IMR-90 (cell line): ENCODE measurements around the gene LGALS9. TPM values are rescaled to one million over a fixed set of nuclear protein-coding genes. Genes with fewer than 3 reads are reported as not detected.

Experiments
- ATAC-seq: fragments of 200-7000 bp; cut with Tn5 transposase; 2 replicates; pipeline ENCODE4 v1.9.1; 2020; ENCODE audit warnings: low read depth, mild to moderate bottlenecking, moderate library complexity
- Bru-seq: library from RNA; stranded (reverse); fragments of 400-500 nt; gene quantifications from one replicate; lab custom pipeline; 2021; lab: Mats Ljungman, UMichigan
- BruChase-seq, 2 experiments: library from RNA; stranded (reverse); fragments of 400-500 nt; gene quantifications; one replicate each; lab custom pipeline; 2021; lab: Mats Ljungman, UMichigan
- BruUV-seq: library from RNA; stranded (reverse); fragments of 400-500 nt; replicated peaks from 2 replicates; lab custom pipeline; 2021; lab: Mats Ljungman, UMichigan
- CTCF ChIA-PET: fragments of 300-600 bp; formaldehyde crosslinking; extraction: SDS; loops from one replicate; lab custom pipeline; 2021; ENCODE audit warnings: antibody characterized with exemption; lab: Yijun Ruan, JAX
- POLR2A ChIA-PET: fragments of 300-600 bp; sonication (Branson Sonifier 250); formaldehyde crosslinking; loops from one replicate; lab custom pipeline; 2022; ENCODE audit warnings: antibody characterized with exemption; ENCODE audit not compliant: unreplicated experiment; lab: Charles Lee
- DNase-seq: peaks from one replicate; pipeline ENCODE4 v3.0.0; 2013
- H2AFZ ChIP-seq: replicated peaks from 2 replicates; pipeline ENCODE3; 2013; ENCODE audit warnings: low read length, mild to moderate bottlenecking; ENCODE audit not compliant: poor library complexity
- H2AK5ac ChIP-seq: 2 replicates; pipeline ENCODE4 v1.6.1; 2013; ENCODE audit warnings: low read depth, low read length, inconsistent platforms
- H2AK9ac ChIP-seq: replicated peaks from 2 replicates; pipeline ENCODE3; 2013; ENCODE audit warnings: mild to moderate bottlenecking, low read depth, low read length, moderate library complexity; ENCODE audit not compliant: poor library complexity
- H2BK120ac ChIP-seq: 2 replicates; pipeline ENCODE4 v1.6.1; 2013; ENCODE audit warnings: low read depth, low read length, inconsistent platforms
- H2BK15ac ChIP-seq: 3 replicates; pipeline ENCODE4 v1.6.1; 2013; ENCODE audit warnings: low read depth, low read length, inconsistent platforms
- H2BK20ac ChIP-seq: 2 replicates; pipeline ENCODE4 v1.6.1; 2013; ENCODE audit warnings: low read depth, mild to moderate bottlenecking, inconsistent platforms, low read length, moderate library complexity
- H2BK5ac ChIP-seq: 2 replicates; pipeline ENCODE4 v1.6.1; 2013; ENCODE audit warnings: mild to moderate bottlenecking, low read depth, low read length, inconsistent platforms; ENCODE audit not compliant: poor library complexity, severe bottlenecking
- H3K14ac ChIP-seq: replicated peaks from 2 replicates; pipeline ENCODE4 v1.6.1; 2013; ENCODE audit warnings: low read depth, low read length, inconsistent platforms
- H3K18ac ChIP-seq: 2 replicates; pipeline ENCODE4 v1.6.1; 2013; ENCODE audit warnings: low read depth, low read length, control low read depth
- H3K23ac ChIP-seq: 2 replicates; pipeline ENCODE4 v1.6.1; 2013; ENCODE audit warnings: low read depth, low read length, inconsistent platforms
- H3K27ac ChIP-seq: 2 replicates; pipeline ENCODE4 v1.5.1; 2013; ENCODE audit warnings: mild to moderate bottlenecking, control low read depth, low read length; ENCODE audit not compliant: insufficient read depth
- H3K27me3 ChIP-seq: 2 replicates; pipeline ENCODE4 v1.6.1; 2013; ENCODE audit warnings: low read length; ENCODE audit not compliant: control insufficient read depth, insufficient read depth
- H3K36me3 ChIP-seq: 2 replicates; pipeline ENCODE4 v1.6.1; 2013; ENCODE audit warnings: low read length, mixed read lengths; ENCODE audit not compliant: control insufficient read depth, insufficient read depth
- H3K4ac ChIP-seq: 2 replicates; pipeline ENCODE4 v1.6.1; 2013; ENCODE audit warnings: low read depth, low read length, inconsistent platforms
- H3K4me1 ChIP-seq: 2 replicates; pipeline ENCODE4 v1.6.1; 2013; ENCODE audit warnings: low read length, mixed read lengths; ENCODE audit not compliant: control insufficient read depth, insufficient read depth
- H3K4me2 ChIP-seq: 2 replicates; pipeline ENCODE4 v1.6.1; 2013; ENCODE audit warnings: low read depth, mild to moderate bottlenecking, control low read depth, low read length, moderate library complexity
- H3K4me3 ChIP-seq: 2 replicates; pipeline ENCODE4 v1.5.1; 2013; ENCODE audit warnings: low read depth, mild to moderate bottlenecking, control low read depth, low read length, moderate library complexity; ENCODE audit not compliant: insufficient read depth
- H3K56ac ChIP-seq: 2 replicates; pipeline ENCODE4 v1.6.1; 2013; ENCODE audit warnings: low read length, inconsistent platforms; ENCODE audit not compliant: insufficient read depth; ENCODE audit errors: extremely low read depth
- H3K79me1 ChIP-seq, 2 experiments: 2 replicates each; pipeline ENCODE4 v1.6.1; 2013; ENCODE audit warnings: low read length in 2 of 2, inconsistent platforms in 1 of 2, low read depth in 1 of 2
- H3K9ac ChIP-seq: 2 replicates; pipeline ENCODE4 v1.6.1; 2013; ENCODE audit warnings: low read depth, low read length, control low read depth
- H3K9me1 ChIP-seq: 2 replicates; pipeline ENCODE4 v1.6.1; 2013; ENCODE audit warnings: low read length, inconsistent platforms; ENCODE audit not compliant: insufficient read depth
- H3K9me3 ChIP-seq: 2 replicates; pipeline ENCODE4 v1.6.1; 2013; ENCODE audit warnings: low read length; ENCODE audit not compliant: control insufficient read depth, insufficient read depth
- H4K20me1 ChIP-seq: 2 replicates; pipeline ENCODE4 v1.6.1; 2013; ENCODE audit warnings: low read length, inconsistent platforms; ENCODE audit not compliant: insufficient read depth
- H4K5ac ChIP-seq: 2 replicates; pipeline ENCODE4 v1.6.1; 2013; ENCODE audit warnings: mild to moderate bottlenecking, low read depth, low read length, control low read depth
- H4K8ac ChIP-seq, 2 experiments: 2 replicates each; pipeline ENCODE4 v1.6.1; 2013; ENCODE audit warnings: low read depth in 2 of 2, low read length in 2 of 2, control low read depth in 1 of 2, inconsistent platforms in 1 of 2
- H4K91ac ChIP-seq: 2 replicates; pipeline ENCODE4 v1.6.1; 2013; ENCODE audit warnings: low read depth, low read length, inconsistent platforms; ENCODE audit not compliant: insufficient read depth
- BHLHE40 ChIP-seq: fragments of 150-350 bp; IDR thresholded peaks from 2 replicates; pipeline ENCODE4 v1.6.1; 2016; ENCODE audit warnings: mild to moderate bottlenecking, low read depth, low read length
- CHD1 ChIP-seq: IDR thresholded peaks from 2 replicates; pipeline ENCODE4 v1.6.1; 2012; ENCODE audit warnings: low read depth, low read length, improper control_type of control experiment
- FOS ChIP-seq: fragments of 150-350 bp; IDR thresholded peaks from 2 replicates; pipeline ENCODE4 v1.6.1; 2016; ENCODE audit warnings: low read depth, low read length
- MAZ ChIP-seq: IDR thresholded peaks from 2 replicates; pipeline ENCODE4 v1.6.1; 2012; ENCODE audit warnings: low read depth, mild to moderate bottlenecking, low read length, improper control_type of control experiment, moderate library complexity, borderline replicate concordance
- MXI1 ChIP-seq: IDR thresholded peaks from 2 replicates; pipeline ENCODE4 v1.6.1; 2012; ENCODE audit warnings: low read depth, mild to moderate bottlenecking, low read length, moderate library complexity, borderline replicate concordance
- NFE2L2 ChIP-seq: fragments of 150-350 bp; IDR thresholded peaks from 2 replicates; pipeline ENCODE4 v1.6.1; 2016; ENCODE audit warnings: low read depth, mild to moderate bottlenecking, low read length
- RAD21 ChIP-seq: IDR thresholded peaks from 2 replicates; pipeline ENCODE4 v1.6.1; 2012; ENCODE audit warnings: low read length, improper control_type of control experiment
- RCOR1 ChIP-seq: IDR thresholded peaks from 2 replicates; pipeline ENCODE4 v1.6.1; 2012; ENCODE audit warnings: mild to moderate bottlenecking, low read length, improper control_type of control experiment; ENCODE audit not compliant: insufficient replicate concordance
- RFX5 ChIP-seq: IDR thresholded peaks from 2 replicates; pipeline ENCODE4 v1.8.0; 2012; ENCODE audit warnings: low read depth, mild to moderate bottlenecking, low read length, moderate library complexity
- SMC3 ChIP-seq: fragments of 150-350 bp; IDR thresholded peaks from 2 replicates; pipeline ENCODE4 v1.6.1; 2016; ENCODE audit warnings: low read depth, mild to moderate bottlenecking, antibody characterized with exemption, low read length, moderate library complexity
- WGBS, 2 experiments: methylation state at CpG; one replicate each; pipeline versions ENCODE4 v1.1.5 to v1.1.7; 2013; ENCODE audit warnings: missing lambda C conversion rate in 2 of 2; ENCODE audit not compliant: insufficient read length in 1 of 2; ENCODE audit errors: extremely low coverage in 2 of 2; 5-methylcytosine and 5-hydroxymethylcytosine counted together
- dilution Hi-C: fragments of 300-500 bp; cut with HindIII; formaldehyde crosslinking; loops from one replicate; pipeline ENCODE4 v1.14.3; 2018; ENCODE audit warnings: low sequenced_read_pairs; ENCODE audit not compliant: unreplicated experiment
- in situ Hi-C: fragments of 300-500 bp; cut with MboI; formaldehyde crosslinking; loops from 3 replicates; pipeline ENCODE4 v1.14.3; 2019; ENCODE audit warnings: low sequenced_read_pairs, inconsistent platforms, mixed read lengths
- intact Hi-C: fragments of 100-400 bp; cut with micrococcal nuclease; formaldehyde crosslinking; loops from 2 replicates; pipeline ENCODE4 v1.10.0; 2022
- long read RNA-seq: library from polyadenylated mRNA; unstranded; transcript quantifications from one replicate; pipeline ENCODE4 v2.0.0, GENCODE V29; 2021; ENCODE audit not compliant: unreplicated experiment
- polyA plus RNA-seq, 3 experiments: library from polyadenylated mRNA; depleted of rRNA; stranded (reverse); fragments of >200 nt; gene quantifications; 2 replicates each; pipeline ENCODE4 v1.2.3, GENCODE V29; 2012; ENCODE audit warnings: low replicate concordance in 1 of 3
- total RNA-seq: library from RNA; depleted of rRNA; stranded (reverse); fragments of >200 nt; gene quantifications from 2 replicates; pipeline ENCODE4 v1.2.3, GENCODE V29; 2012; rRNA removed
- TF ChIP-seq, protein P1 (sequence below): conservative IDR thresholded peaks from 2 replicates; pipeline ENCODE4 v1.5.1; 2012; ENCODE audit warnings: mild to moderate bottlenecking, low read depth, low read length, improper control_type of control experiment
- TF ChIP-seq, protein P2 (sequence below): fragments of 150-350 bp; IDR thresholded peaks from 2 replicates; pipeline ENCODE4 v1.6.1; 2016; ENCODE audit warnings: low read depth, mild to moderate bottlenecking, low read length, moderate library complexity, borderline replicate concordance

Gene LGALS9
- total RNA-seq (0.54 and 0.83 TPM in 2 replicates), polyA plus RNA-seq (2012; rRNA removed) (2.5 and 3.7 TPM in 2 replicates), Bru-seq, nascent RNA (percentile 72 among the genes with signal in this experiment), BruChase-seq, experiment 1, labeled RNA remaining after a 6-hour chase (percentile 78 among the genes with signal in this experiment), BruChase-seq, experiment 2, labeled RNA remaining after a 2-hour chase (percentile 83 among the genes with signal in this experiment)
- 1.1 and 2.0 TPM in 2 replicates for polyA plus RNA-seq (2012; cell fraction: cytosol; rRNA removed)
- 6.8 and 8.6 TPM in 2 replicates for polyA plus RNA-seq (2012; cell fraction: nucleus; rRNA removed; ENCODE audit: low replicate concordance)
- long read RNA-seq, partial matches to known transcripts: 0 of 3 reads
- long read RNA-seq, other reads (novel, unspliced or antisense): 2 of 3 reads

DNA sequence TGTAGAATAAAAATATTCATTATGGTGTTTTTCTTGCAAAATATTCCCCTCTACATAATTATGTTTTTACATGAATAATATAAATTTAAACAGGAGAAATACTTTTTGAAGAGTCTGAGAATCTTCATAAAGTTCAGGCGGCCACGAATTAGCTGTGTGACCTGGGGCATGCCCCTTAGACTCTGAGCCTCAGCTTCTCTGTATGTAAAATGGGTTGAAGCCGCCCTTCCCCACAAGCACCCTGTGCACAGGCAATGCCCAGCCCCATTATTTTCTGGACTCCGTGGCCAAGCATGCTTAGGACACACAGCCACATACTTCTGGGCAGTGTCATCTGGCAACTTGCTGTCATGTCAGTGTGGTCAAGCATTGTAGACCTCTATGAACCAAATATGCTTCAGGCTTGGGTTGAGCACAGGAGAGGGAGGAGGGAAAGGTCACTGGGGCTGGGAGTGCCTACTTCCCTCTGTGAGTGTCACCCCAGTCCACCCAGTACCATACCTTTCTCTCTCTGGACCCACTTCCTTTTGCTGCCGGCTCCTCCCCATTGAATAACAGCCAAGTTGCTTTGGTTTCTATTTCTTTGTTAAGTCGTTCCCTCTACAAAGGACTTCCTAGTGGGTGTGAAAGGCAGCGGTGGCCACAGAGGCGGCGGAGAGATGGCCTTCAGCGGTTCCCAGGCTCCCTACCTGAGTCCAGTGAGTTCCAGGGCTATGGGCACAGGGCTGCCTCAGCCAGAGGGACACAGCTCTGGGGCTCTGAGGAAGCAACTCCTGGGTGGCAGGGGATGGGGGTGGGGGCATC, at the start of gene LGALS9:
Gene LGALS9, plus strand, starts transcription at position 582 of the 804 bp plus-strand sequence. Its CDS starts 78 bp downstream, at position 660.
- no peak within 1 kb of the TSS for H2AK9ac ChIP-seq
- no peak within 1 kb of the TSS for H3K4me3 ChIP-seq
- peaks cover 10% of the 10 kb centered on the region for H3K4me1 ChIP-seq
- dilution Hi-C loops (no loop called here), intact Hi-C loops (no loop called here), in situ Hi-C loops (loop anchor here (10.0 kb wide), 2 partner anchors 56 to 396 kb away; no protein-coding TSS in a partner anchor)
- no peak within 1 kb of the TSS for H3K27ac ChIP-seq
- ChIA-PET CTCF (no interaction called here), POLR2A (no interaction called here)
- H3K14ac ChIP-seq: peak within 1 kb of the TSS; percentile 7; the same call in 1 of the 2 replicates
- no peak within 1 kb of the TSS for H3K23ac ChIP-seq
- BruUV-seq: no TSS peak
- H3K9me1 ChIP-seq: peaks cover 10% of the 10 kb centered on the region
- DNase-seq (peak; percentile 38), ATAC-seq (peak; percentile 61)
- no peak within 1 kb of the TSS for H3K18ac ChIP-seq
- H2BK20ac ChIP-seq: no peak within 1 kb of the TSS
- 0 out of 2 replicates have a peak within 1 kb of the TSS, but pooled peaks have one; percentile 35 for H4K5ac ChIP-seq
- H3K9ac ChIP-seq: no peak within 1 kb of the TSS
- peak within 1 kb of the TSS; percentile 12; the same call in 1 of the 2 replicates for H4K91ac ChIP-seq
- H3K56ac ChIP-seq: no peak within 1 kb of the TSS
- H2BK5ac ChIP-seq: no peak within 1 kb of the TSS
- peak within 1 kb of the TSS; percentile 61 for H2AK5ac ChIP-seq
- H3K79me1 ChIP-seq: no peaks in the 10 kb centered on the region
- peaks cover 21% of the 10 kb centered on the region for H3K36me3 ChIP-seq
- no peaks in the 10 kb centered on the region for H3K27me3 ChIP-seq
- no peak within 1 kb of the TSS for H3K4me2 ChIP-seq
- no peaks in the 10 kb centered on the region for H3K9me3 ChIP-seq
- H2BK120ac ChIP-seq: no peak within 1 kb of the TSS
- peak within 1 kb of the TSS in 1 of 2 experiments; percentile 56; a peak in 2 of 4 replicates for H4K8ac ChIP-seq
- H3K4ac ChIP-seq: peak within 1 kb of the TSS; percentile 11; the same call in 1 of the 2 replicates
- WGBS, 2 experiments: no CpG with 5 or more reads among the region's 10 CpGs
- H2AFZ ChIP-seq: peak within 1 kb of the TSS; percentile 22
- H4K20me1 ChIP-seq: no peaks in the 10 kb centered on the region
- no peak within 1 kb of the TSS for H2BK15ac ChIP-seq
- no peak for TF ChIP-seq RAD21
- TF ChIP-seq SMC3: no peak
- no peak for TF ChIP-seq BHLHE40
- TF ChIP-seq NFE2L2: no peak
- no peak for TF ChIP-seq CHD1
- no peak for TF ChIP-seq FOS
- TF ChIP-seq, protein P1, sequence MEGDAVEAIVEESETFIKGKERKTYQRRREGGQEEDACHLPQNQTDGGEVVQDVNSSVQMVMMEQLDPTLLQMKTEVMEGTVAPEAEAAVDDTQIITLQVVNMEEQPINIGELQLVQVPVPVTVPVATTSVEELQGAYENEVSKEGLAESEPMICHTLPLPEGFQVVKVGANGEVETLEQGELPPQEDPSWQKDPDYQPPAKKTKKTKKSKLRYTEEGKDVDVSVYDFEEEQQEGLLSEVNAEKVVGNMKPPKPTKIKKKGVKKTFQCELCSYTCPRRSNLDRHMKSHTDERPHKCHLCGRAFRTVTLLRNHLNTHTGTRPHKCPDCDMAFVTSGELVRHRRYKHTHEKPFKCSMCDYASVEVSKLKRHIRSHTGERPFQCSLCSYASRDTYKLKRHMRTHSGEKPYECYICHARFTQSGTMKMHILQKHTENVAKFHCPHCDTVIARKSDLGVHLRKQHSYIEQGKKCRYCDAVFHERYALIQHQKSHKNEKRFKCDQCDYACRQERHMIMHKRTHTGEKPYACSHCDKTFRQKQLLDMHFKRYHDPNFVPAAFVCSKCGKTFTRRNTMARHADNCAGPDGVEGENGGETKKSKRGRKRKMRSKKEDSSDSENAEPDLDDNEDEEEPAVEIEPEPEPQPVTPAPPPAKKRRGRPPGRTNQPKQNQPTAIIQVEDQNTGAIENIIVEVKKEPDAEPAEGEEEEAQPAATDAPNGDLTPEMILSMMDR: no peak
- TF ChIP-seq RFX5: no peak
- TF ChIP-seq RCOR1: no peak
- no peak for TF ChIP-seq MAZ
- TF ChIP-seq MXI1: no peak
- TF ChIP-seq, protein P2, sequence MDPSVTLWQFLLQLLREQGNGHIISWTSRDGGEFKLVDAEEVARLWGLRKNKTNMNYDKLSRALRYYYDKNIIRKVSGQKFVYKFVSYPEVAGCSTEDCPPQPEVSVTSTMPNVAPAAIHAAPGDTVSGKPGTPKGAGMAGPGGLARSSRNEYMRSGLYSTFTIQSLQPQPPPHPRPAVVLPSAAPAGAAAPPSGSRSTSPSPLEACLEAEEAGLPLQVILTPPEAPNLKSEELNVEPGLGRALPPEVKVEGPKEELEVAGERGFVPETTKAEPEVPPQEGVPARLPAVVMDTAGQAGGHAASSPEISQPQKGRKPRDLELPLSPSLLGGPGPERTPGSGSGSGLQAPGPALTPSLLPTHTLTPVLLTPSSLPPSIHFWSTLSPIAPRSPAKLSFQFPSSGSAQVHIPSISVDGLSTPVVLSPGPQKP: no peak
